Measurements from ENCODE around the gene OR2A2.
"Not testable (repeated sequence)": the region's sequence is repeated elsewhere in the genome, so short reads cannot be mapped to it uniquely, and the experiment has no call there.

The OR2A2 gene

GRCh38 chr7:144105211-144105610 lies 4.2 kb upstream of the OR2A2 start:
- Histone ChIP-seq H3K4me3 (ENCODE audit: low read depth, low read length) (no peak overlapping the region), H3K9me3 (ENCODE audit: control insufficient read depth, insufficient read depth, low read length) (no peaks in the 10 kb centered on the region), H3K36me3 (ENCODE audit: control insufficient read depth, insufficient read depth, low read length) (no peaks in the 10 kb centered on the region), H3K27me3 (ENCODE audit: control insufficient read depth, insufficient read depth, low read length) (no peaks in the 10 kb centered on the region), H3K9ac (ENCODE audit: low read depth, low read length) (no peak overlapping the region), H3K4me1 (ENCODE audit: control insufficient read depth, insufficient read depth, low read length) (no peaks in the 10 kb centered on the region)

DNA sequence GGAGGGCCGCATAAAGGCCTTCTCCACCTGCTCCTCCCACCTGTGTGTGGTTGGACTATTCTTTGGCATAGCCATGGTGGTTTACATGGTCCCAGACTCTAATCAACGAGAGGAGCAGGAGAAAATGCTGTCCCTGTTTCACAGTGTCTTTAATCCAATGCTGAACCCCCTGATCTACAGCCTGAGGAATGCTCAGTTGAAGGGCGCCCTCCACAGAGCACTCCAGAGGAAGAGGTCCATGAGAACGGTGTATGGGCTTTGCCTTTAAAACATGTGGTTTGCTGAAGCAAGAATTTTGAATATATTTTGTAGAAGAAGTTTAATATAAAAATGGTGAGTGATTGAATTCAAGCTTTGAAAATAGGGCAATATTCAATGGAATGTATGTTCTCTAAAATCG lies 889 bp downstream of the OR2A2 start:
- Histone ChIP-seq H3K9me3 (ENCODE audit: control insufficient read depth, insufficient read depth, low read length) (no peaks in the 10 kb centered on the region), H3K36me3 (ENCODE audit: control insufficient read depth, insufficient read depth, low read length) (no peaks in the 10 kb centered on the region), H3K27me3 (ENCODE audit: control insufficient read depth, insufficient read depth, low read length) (no peaks in the 10 kb centered on the region), H3K9ac (ENCODE audit: low read depth, low read length) (no peak overlapping the region), H3K4me1 (ENCODE audit: control insufficient read depth, insufficient read depth, low read length) (no peaks in the 10 kb centered on the region), H3K4me3 (ENCODE audit: low read depth, low read length) (no peak overlapping the region)

DNA sequence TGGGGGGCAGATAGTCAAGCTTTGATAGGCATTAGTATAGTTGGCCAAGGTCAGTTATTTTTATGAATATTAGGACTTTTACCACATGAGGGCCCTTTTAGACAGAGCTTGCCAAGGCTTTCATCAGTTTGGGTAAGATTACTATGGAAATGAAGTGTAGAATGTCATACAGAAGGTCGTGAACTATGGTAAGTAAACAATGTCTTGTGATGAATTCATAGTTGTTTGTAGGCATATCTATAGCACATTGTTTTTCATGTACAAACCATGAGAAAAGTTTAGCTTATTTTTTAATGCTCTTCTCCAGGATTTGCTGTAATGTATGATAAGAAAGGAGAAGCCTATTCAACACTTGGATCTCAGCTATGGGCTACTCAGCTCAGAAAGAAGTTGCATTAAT lies 4.3 kb downstream of the OR2A2 start:
- Histone ChIP-seq H3K9ac (ENCODE audit: low read depth, low read length) (no peak overlapping the region), H3K4me3 (ENCODE audit: low read depth, low read length) (no peak overlapping the region), H3K36me3 (ENCODE audit: control insufficient read depth, insufficient read depth, low read length) (no peaks in the 10 kb centered on the region)

DNA sequence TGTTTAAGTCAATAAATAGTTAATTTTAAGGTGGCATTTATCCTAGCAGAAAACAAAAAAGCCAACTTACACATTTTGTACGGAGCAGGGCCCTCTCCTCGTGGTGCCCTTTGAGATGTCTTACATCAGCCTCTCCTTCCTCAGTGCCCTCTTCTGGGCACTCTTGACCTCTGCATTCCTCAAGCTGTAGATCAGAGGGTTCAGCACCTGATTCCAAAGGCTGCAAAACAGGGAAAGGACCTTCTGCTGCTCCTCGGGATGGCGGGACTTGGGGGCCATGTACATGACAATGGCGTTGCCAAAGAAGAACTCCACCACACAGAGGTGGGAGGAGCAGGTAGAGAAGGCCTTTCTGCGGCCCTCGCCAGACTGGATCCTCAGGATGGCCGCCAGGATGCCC lies 9.0 kb downstream of the OR2A2 start:
- H3K27me3 ChIP-seq (ENCODE audit: control insufficient read depth, insufficient read depth, low read length) = no peaks in the 10 kb centered on the region
- no peaks in the 10 kb centered on the region for H3K4me1 ChIP-seq (ENCODE audit: control insufficient read depth, insufficient read depth, low read length)
- no peak overlapping the region for H3K9ac ChIP-seq (ENCODE audit: low read depth, low read length)
- H3K9me3 ChIP-seq (ENCODE audit: control insufficient read depth, insufficient read depth, low read length) = no peaks in the 10 kb centered on the region
- H3K4me3 ChIP-seq (ENCODE audit: low read depth, low read length) = no peak overlapping the region
- H3K36me3 ChIP-seq (ENCODE audit: control insufficient read depth, insufficient read depth, low read length) = no peaks in the 10 kb centered on the region

More for the DNA sequence above, 4.3 kb downstream of the OR2A2 start:
- no peaks in the 10 kb centered on the region for H3K27me3 ChIP-seq (ENCODE audit: control insufficient read depth, insufficient read depth, low read length)
- H3K9me3 ChIP-seq (ENCODE audit: control insufficient read depth, insufficient read depth, low read length) = no peaks in the 10 kb centered on the region
- no peaks in the 10 kb centered on the region for H3K4me1 ChIP-seq (ENCODE audit: control insufficient read depth, insufficient read depth, low read length)

GRCh38 chr7:144122876-144123275 lies 13.5 kb downstream of the OR2A2 start, which contains the start of gene OR2A14:
Gene OR2A14, plus strand, starts transcription at chr7:144123176. Its CDS starts 5,937 bp downstream, at chr7:144129113.
- Histone ChIP-seq H3K4me1 (ENCODE audit: control insufficient read depth, insufficient read depth, low read length) (no peaks in the 10 kb centered on the region), H3K9me3 (ENCODE audit: control insufficient read depth, insufficient read depth, low read length) (no peaks in the 10 kb centered on the region)

GRCh38 chr7:144127714-144128334 lies 18.4 kb downstream of the OR2A2 start:
- Histone ChIP-seq H3K9me3 (ENCODE audit: control insufficient read depth, insufficient read depth, low read length) (no peaks in the 10 kb centered on the region), H3K9ac (ENCODE audit: low read depth, low read length) (no peak overlapping the region), H3K4me1 (ENCODE audit: control insufficient read depth, insufficient read depth, low read length) (no peaks in the 10 kb centered on the region), H3K27me3 (ENCODE audit: control insufficient read depth, insufficient read depth, low read length) (no peaks in the 10 kb centered on the region), H3K36me3 (ENCODE audit: control insufficient read depth, insufficient read depth, low read length) (no peaks in the 10 kb centered on the region), H3K4me3 (ENCODE audit: low read depth, low read length) (no peak overlapping the region)

More at GRCh38 chr7:144122876-144123275, 13.5 kb downstream of the OR2A2 start, which contains the start of gene OR2A14:
- no peak within 1 kb of the TSS for H3K4me3 ChIP-seq (ENCODE audit: low read depth, low read length)
- no peaks in the 10 kb centered on the region for H3K27me3 ChIP-seq (ENCODE audit: control insufficient read depth, insufficient read depth, low read length)
- no peak within 1 kb of the TSS for H3K9ac ChIP-seq (ENCODE audit: low read depth, low read length)
- H3K36me3 ChIP-seq (ENCODE audit: control insufficient read depth, insufficient read depth, low read length) = no peaks in the 10 kb centered on the region

- not testable (repeated sequence) for H3K4me1 ChIP-seq (ENCODE audit: control insufficient read depth, insufficient read depth, low read length); H3K9ac ChIP-seq (ENCODE audit: low read depth, low read length); H3K36me3 ChIP-seq (ENCODE audit: control insufficient read depth, insufficient read depth, low read length); H3K9me3 ChIP-seq (ENCODE audit: control insufficient read depth, insufficient read depth, low read length); H3K4me3 ChIP-seq (ENCODE audit: low read depth, low read length); H3K27me3 ChIP-seq (ENCODE audit: control insufficient read depth, insufficient read depth, low read length)
These were observed 20.2 kb downstream of the OR2A2 start for GRCh38 chr7:144129601-144130000.

- Histone ChIP-seq H3K36me3 (ENCODE audit: control insufficient read depth, insufficient read depth, low read length) (no peaks in the 10 kb centered on the region), H3K9me3 (ENCODE audit: control insufficient read depth, insufficient read depth, low read length) (no peaks in the 10 kb centered on the region), H3K4me3 (ENCODE audit: low read depth, low read length) (no peak overlapping the region), H3K9ac (ENCODE audit: low read depth, low read length) (no peak overlapping the region), H3K27me3 (ENCODE audit: control insufficient read depth, insufficient read depth, low read length) (no peaks in the 10 kb centered on the region), H3K4me1 (ENCODE audit: control insufficient read depth, insufficient read depth, low read length) (no peaks in the 10 kb centered on the region)
These were observed 21.3 kb downstream of the OR2A2 start for GRCh38 chr7:144130730-144131129.

GRCh38 chr7:144132262-144132661 lies 22.9 kb downstream of the OR2A2 start:
- Histone ChIP-seq H3K4me3 (ENCODE audit: low read depth, low read length) (no peak overlapping the region), H3K27me3 (ENCODE audit: control insufficient read depth, insufficient read depth, low read length) (no peaks in the 10 kb centered on the region), H3K36me3 (ENCODE audit: control insufficient read depth, insufficient read depth, low read length) (no peaks in the 10 kb centered on the region), H3K4me1 (ENCODE audit: control insufficient read depth, insufficient read depth, low read length) (no peaks in the 10 kb centered on the region), H3K9ac (ENCODE audit: low read depth, low read length) (no peak overlapping the region), H3K9me3 (ENCODE audit: control insufficient read depth, insufficient read depth, low read length) (no peaks in the 10 kb centered on the region)

GRCh38 chr7:144133307-144133706 lies 23.9 kb downstream of the OR2A2 start:
- no peak overlapping the region for H3K9ac ChIP-seq (ENCODE audit: low read depth, low read length)

GRCh38 chr7:144134116-144134515 lies 24.7 kb downstream of the OR2A2 start:
- no peak overlapping the region for H3K4me3 ChIP-seq (ENCODE audit: low read depth, low read length)
- H3K9ac ChIP-seq (ENCODE audit: low read depth, low read length) = no peak overlapping the region
- no peaks in the 10 kb centered on the region for H3K36me3 ChIP-seq (ENCODE audit: control insufficient read depth, insufficient read depth, low read length)
- no peaks in the 10 kb centered on the region for H3K9me3 ChIP-seq (ENCODE audit: control insufficient read depth, insufficient read depth, low read length)
- H3K4me1 ChIP-seq (ENCODE audit: control insufficient read depth, insufficient read depth, low read length) = no peaks in the 10 kb centered on the region
- no peaks in the 10 kb centered on the region for H3K27me3 ChIP-seq (ENCODE audit: control insufficient read depth, insufficient read depth, low read length)

More at GRCh38 chr7:144133307-144133706, 23.9 kb downstream of the OR2A2 start:
- H3K27me3 ChIP-seq (ENCODE audit: control insufficient read depth, insufficient read depth, low read length) = no peaks in the 10 kb centered on the region
- no peaks in the 10 kb centered on the region for H3K36me3 ChIP-seq (ENCODE audit: control insufficient read depth, insufficient read depth, low read length)
- H3K9me3 ChIP-seq (ENCODE audit: control insufficient read depth, insufficient read depth, low read length) = no peaks in the 10 kb centered on the region
- H3K4me3 ChIP-seq (ENCODE audit: low read depth, low read length) = no peak overlapping the region
- no peaks in the 10 kb centered on the region for H3K4me1 ChIP-seq (ENCODE audit: control insufficient read depth, insufficient read depth, low read length)

GRCh38 chr7:144137501-144137900 lies 28.1 kb downstream of the OR2A2 start:
- H3K36me3 ChIP-seq (ENCODE audit: control insufficient read depth, insufficient read depth, low read length) = no peaks in the 10 kb centered on the region

More at GRCh38 chr7:144137501-144137900, 28.1 kb downstream of the OR2A2 start:
- Histone ChIP-seq H3K4me1 (ENCODE audit: control insufficient read depth, insufficient read depth, low read length) (no peaks in the 10 kb centered on the region), H3K9ac (ENCODE audit: low read depth, low read length) (no peak overlapping the region), H3K9me3 (ENCODE audit: control insufficient read depth, insufficient read depth, low read length) (no peaks in the 10 kb centered on the region), H3K4me3 (ENCODE audit: low read depth, low read length) (no peak overlapping the region), H3K27me3 (ENCODE audit: control insufficient read depth, insufficient read depth, low read length) (no peaks in the 10 kb centered on the region)

Data from iPS-15b (cell line).